Astrocyte of the cerebellum (primary cell): ENCODE results near the gene GALNT16.

Experiments
- DNase-seq: peaks from one replicate; pipeline ENCODE4 v3.0.0-alpha.2; 2011; ENCODE audit warnings: low read depth
- H3K4me3 ChIP-seq: 2 replicates; pipeline ENCODE4 v1.5.1; 2011; ENCODE audit warnings: mild to moderate bottlenecking, low read depth, low read length, moderate library complexity
- CTCF ChIP-seq: IDR thresholded peaks from 2 replicates; pipeline ENCODE4 v1.5.1; 2012; ENCODE audit warnings: low read length, low read depth, moderate library complexity, mild to moderate bottlenecking; ENCODE audit errors: missing control alignments
- in situ Hi-C: cut with HindIII; loops from 2 replicates; pipeline ENCODE4 v1.10.0; 2017; ENCODE audit warnings: low sequenced_read_pairs

Gene GALNT16

GRCh38 chr14:69355607-69356281 is 95.8 kb downstream of the GALNT16 start:
- in situ Hi-C loops: no loop called here
- peak; percentile 45 for DNase-seq
- TF ChIP-seq CTCF: no peak
- H3K4me3 ChIP-seq: no peak overlapping the region

- in situ Hi-C loops: no loop called here
- no peak for TF ChIP-seq CTCF
- no peak for DNase-seq
- H3K4me3 ChIP-seq: no peak overlapping the region
Observed at GRCh38 chr14:69356903-69357543, 97.1 kb downstream of the GALNT16 start.

- no peak for DNase-seq
- in situ Hi-C loops: no loop called here
- H3K4me3 ChIP-seq: no peak overlapping the region
- no peak for TF ChIP-seq CTCF
Observed at GRCh38 chr14:69357544-69358200, 97.7 kb downstream of the GALNT16 start.

GRCh38 chr14:69358233-69358963 is 98.4 kb downstream of the GALNT16 start:
- no peak for DNase-seq
- in situ Hi-C loops: no loop called here
- TF ChIP-seq CTCF: no peak

GRCh38 chr14:69358966-69359365 is 99.0 kb downstream of the GALNT16 start:
- no peak for TF ChIP-seq CTCF
- DNase-seq: no peak
- in situ Hi-C loops: no loop called here
- H3K4me3 ChIP-seq: no peak overlapping the region

More at GRCh38 chr14:69358233-69358963, 98.4 kb downstream of the GALNT16 start:
- H3K4me3 ChIP-seq: no peak overlapping the region

GRCh38 chr14:69360438-69361108 is 100.6 kb downstream of the GALNT16 start:
- in situ Hi-C loops: loop anchor here (5.0 kb wide), 1 partner anchor 113 kb away; no protein-coding TSS in a partner anchor
- no peak for DNase-seq
- H3K4me3 ChIP-seq: no peak overlapping the region
- TF ChIP-seq CTCF: no peak
